ENCODE data around the gene ABCE1.

DNA sequence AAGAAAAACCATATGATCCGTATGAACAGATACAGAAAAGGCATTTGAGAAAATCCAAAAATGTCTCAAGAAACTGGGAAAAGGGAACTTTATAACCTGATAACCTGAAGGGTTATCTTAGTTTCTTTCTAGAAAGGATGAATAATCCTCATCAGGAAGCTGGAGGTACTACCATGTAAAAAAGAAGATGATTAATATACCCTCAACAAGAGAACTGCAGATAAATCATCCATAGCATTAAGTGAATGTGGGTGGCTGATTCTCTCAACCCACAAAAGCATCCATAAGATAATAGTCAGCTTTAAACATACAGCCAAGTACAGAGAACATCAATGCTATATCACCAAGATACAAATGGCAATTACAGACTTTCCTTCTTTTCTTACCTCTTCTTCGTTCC, 26.6 kb upstream of the ABCE1 start:
- no peak for TF ChIP-seq POLR2A (IDR thresholded peaks at IDR 0.05)
- TF ChIP-seq, protein P1, sequence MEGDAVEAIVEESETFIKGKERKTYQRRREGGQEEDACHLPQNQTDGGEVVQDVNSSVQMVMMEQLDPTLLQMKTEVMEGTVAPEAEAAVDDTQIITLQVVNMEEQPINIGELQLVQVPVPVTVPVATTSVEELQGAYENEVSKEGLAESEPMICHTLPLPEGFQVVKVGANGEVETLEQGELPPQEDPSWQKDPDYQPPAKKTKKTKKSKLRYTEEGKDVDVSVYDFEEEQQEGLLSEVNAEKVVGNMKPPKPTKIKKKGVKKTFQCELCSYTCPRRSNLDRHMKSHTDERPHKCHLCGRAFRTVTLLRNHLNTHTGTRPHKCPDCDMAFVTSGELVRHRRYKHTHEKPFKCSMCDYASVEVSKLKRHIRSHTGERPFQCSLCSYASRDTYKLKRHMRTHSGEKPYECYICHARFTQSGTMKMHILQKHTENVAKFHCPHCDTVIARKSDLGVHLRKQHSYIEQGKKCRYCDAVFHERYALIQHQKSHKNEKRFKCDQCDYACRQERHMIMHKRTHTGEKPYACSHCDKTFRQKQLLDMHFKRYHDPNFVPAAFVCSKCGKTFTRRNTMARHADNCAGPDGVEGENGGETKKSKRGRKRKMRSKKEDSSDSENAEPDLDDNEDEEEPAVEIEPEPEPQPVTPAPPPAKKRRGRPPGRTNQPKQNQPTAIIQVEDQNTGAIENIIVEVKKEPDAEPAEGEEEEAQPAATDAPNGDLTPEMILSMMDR (IDR thresholded peaks at IDR 0.05), result no peak

Measured in thyroid gland (tissue), 4 donors.